ENCODE data around the gene PAX8.
"Not testable (repeated sequence)": the region's sequence is repeated elsewhere in the genome, so short reads cannot be mapped to it uniquely, and the experiment has no call there.

Gene PAX8

GRCh38 chr2:113278742-113279139 lies at the start of gene PAX8:
PAX8 (minus strand) TSS chr2:113278921; CDS start chr2:113278394, 527 bp downstream.
- ChIA-PET CTCF (no interaction called here), POLR2A (ENCODE audit: low non-redundant PET) (no interaction called here)
- DNase-seq (ENCODE audit: low spot score), result no peak

DNA sequence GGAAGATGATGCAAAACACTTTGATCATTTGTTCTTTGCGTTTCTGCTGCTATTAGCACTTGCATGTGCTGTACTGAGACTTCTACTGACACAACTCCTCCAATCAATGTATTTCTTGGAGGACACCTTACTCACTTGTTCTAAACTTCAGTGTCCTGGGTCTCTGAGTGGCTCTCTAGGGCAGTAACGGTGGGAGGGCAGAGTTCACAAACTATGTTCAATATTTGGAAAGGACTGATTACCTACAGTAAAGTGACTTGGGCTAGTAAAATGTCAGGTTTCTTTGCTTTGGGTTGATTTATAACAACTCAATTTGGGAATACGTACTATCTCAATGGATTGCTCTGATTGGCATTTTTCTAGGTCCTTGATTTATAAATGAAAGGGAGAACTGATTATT lies 49.3 kb upstream of the PAX8 start:
- ChIA-PET CTCF (no interaction called here), POLR2A (ENCODE audit: low non-redundant PET) (no interaction called here)
- TF ChIP-seq CTCF (conservative IDR thresholded peaks at IDR 0.05; ENCODE audit: low read depth), result no peak
- DNase-seq (ENCODE audit: low spot score), result no peak
- no peak overlapping the region for H3K27ac ChIP-seq

More at GRCh38 chr2:113278742-113279139, at the start of gene PAX8:
- H3K27ac ChIP-seq, result no peak within 1 kb of the TSS
- no peak for TF ChIP-seq CTCF (conservative IDR thresholded peaks at IDR 0.05; ENCODE audit: low read depth)

GRCh38 chr2:113325161-113325731 lies 46.5 kb upstream of the PAX8 start:
- POLR2A ChIA-PET (ENCODE audit: low non-redundant PET), result interaction anchor here (0.6 to 0.9 kb wide), 2 partner anchors 15 to 85 kb away, joined by 3 read pairs; no protein-coding TSS in a partner anchor
- DNase-seq (ENCODE audit: low spot score); CTCF ChIA-PET: not testable (repeated sequence)
- peak overlapping the region; percentile 92 for H3K27ac ChIP-seq

- TF ChIP-seq CTCF (conservative IDR thresholded peaks at IDR 0.05; ENCODE audit: low read depth), result no peak
- peak; percentile 92 for DNase-seq (ENCODE audit: low spot score)
- POLR2A ChIA-PET (ENCODE audit: low non-redundant PET), result interaction anchor here (0.6 kb wide), 1 partner anchor 85 kb away, joined by 3 read pairs; no protein-coding TSS in a partner anchor
- CTCF ChIA-PET, result no interaction called here
- peak overlapping the region; percentile 92 for H3K27ac ChIP-seq
These were observed 46.0 kb upstream of the PAX8 start for GRCh38 chr2:113324684-113325160.

GRCh38 chr2:113323129-113323528 lies 44.4 kb upstream of the PAX8 start:
- CTCF ChIA-PET; POLR2A ChIA-PET (ENCODE audit: low non-redundant PET); DNase-seq (ENCODE audit: low spot score): not testable (repeated sequence)
- peak overlapping the region; percentile 92 for H3K27ac ChIP-seq

GRCh38 chr2:113320106-113320505 lies 41.4 kb upstream of the PAX8 start:
- DNase-seq (ENCODE audit: low spot score); POLR2A ChIA-PET (ENCODE audit: low non-redundant PET); H3K27ac ChIP-seq; CTCF ChIA-PET: not testable (repeated sequence)

DNA sequence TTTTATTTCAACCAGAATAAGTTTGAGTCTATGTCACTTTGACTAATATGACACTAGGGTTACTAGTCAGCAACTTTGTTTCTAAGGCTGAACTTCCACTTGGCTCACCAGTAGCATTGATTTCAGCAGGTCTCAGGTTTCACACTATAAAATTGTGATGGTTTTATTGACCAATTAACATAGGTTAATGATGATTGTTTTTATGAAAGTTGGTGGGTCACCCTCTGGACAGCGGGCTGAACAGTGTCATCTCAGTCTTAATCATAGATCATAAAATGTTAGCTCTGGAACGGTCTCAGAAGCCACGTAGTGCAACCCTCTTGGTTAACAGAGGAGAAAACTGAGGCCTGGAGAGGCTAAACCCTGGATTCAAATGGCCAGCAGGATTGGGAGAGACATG lies 40.2 kb upstream of the PAX8 start:
- POLR2A ChIA-PET (ENCODE audit: low non-redundant PET); CTCF ChIA-PET; DNase-seq (ENCODE audit: low spot score); H3K27ac ChIP-seq: not testable (repeated sequence)

DNA sequence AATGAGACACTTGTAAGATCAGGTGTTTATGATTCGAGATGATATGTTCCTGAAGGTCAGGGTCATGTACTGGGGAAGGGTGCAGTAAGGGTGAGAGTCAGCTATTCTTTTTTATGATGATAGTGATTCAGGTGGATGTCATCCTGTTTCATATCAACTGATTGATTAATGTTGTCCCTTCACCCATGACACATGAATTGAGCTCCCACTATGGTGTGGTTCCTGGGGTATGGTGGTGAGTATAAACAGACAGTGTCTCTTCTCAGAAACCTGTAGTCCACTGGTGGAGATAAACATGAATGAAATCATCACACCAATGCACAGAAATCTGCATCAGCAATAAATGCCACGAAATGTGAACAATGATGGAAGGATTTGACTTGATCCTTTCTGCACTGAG lies 37.4 kb upstream of the PAX8 start:
- POLR2A ChIA-PET (ENCODE audit: low non-redundant PET), result no interaction called here
- CTCF ChIA-PET, result no interaction called here
- no peak overlapping the region for H3K27ac ChIP-seq
- DNase-seq (ENCODE audit: low spot score), result no peak
- no peak for TF ChIP-seq CTCF (conservative IDR thresholded peaks at IDR 0.05; ENCODE audit: low read depth)

DNA sequence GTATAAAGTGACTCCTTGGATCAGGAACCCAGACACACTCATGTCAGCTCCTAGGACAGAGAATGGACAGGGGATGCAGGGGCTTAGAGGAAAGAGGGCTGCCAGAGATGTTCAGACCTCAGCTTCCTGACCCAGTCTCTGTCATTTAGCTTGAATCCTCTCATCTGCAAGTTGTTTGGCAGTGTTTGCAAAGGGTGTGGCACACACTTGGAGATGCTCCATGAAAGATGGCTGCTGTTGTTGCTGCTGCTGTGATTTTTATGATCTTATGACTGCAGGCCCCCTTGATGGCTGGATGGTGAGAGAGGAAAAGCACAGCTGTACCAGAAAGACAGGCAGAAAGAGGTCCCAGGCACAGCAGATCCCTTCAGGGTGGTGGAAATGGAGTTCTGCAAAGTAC lies 35.9 kb upstream of the PAX8 start:
- H3K27ac ChIP-seq, result peak overlapping the region; percentile 78
- CTCF ChIA-PET; POLR2A ChIA-PET (ENCODE audit: low non-redundant PET); DNase-seq (ENCODE audit: low spot score): not testable (repeated sequence)

DNA sequence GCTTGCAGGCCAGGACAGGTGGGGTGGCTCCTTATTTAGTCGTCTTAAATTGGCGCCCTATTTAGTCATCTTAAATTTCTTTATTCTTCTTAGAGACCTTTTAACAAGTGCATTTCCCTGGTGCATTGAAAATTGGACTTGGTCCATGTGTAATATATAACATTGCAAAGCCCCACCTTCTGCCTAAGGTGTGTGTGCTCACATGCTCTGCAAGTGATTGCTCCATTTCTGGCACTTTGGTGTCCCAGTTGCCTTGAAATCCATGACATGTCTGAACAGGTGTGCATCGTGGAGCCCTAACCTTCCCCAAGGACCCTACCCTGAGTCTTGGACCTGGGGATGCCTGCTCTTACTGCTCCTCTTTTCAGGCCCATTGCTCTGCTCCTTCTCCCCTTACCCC lies 35.5 kb upstream of the PAX8 start:
- CTCF ChIA-PET; POLR2A ChIA-PET (ENCODE audit: low non-redundant PET); DNase-seq (ENCODE audit: low spot score): not testable (repeated sequence)
- peak overlapping the region; percentile 78 for H3K27ac ChIP-seq

GRCh38 chr2:113311781-113312180 lies 33.1 kb upstream of the PAX8 start:
- DNase-seq (ENCODE audit: low spot score); H3K27ac ChIP-seq; POLR2A ChIA-PET (ENCODE audit: low non-redundant PET); CTCF ChIA-PET: not testable (repeated sequence)

- DNase-seq (ENCODE audit: low spot score); CTCF ChIA-PET; POLR2A ChIA-PET (ENCODE audit: low non-redundant PET): not testable (repeated sequence)
- peak overlapping the region; percentile 14; the same call in 1 of the 2 replicates for H3K27ac ChIP-seq
These were observed 32.5 kb upstream of the PAX8 start for GRCh38 chr2:113311191-113311590.
